H1 (cell line): ENCODE results near the gene GRAMD1B.

Experiments
- CBX8 ChIP-seq: fragments of 300-800, 300-1000 bp; sonication (generic); IDR thresholded peaks from 2 replicates; pipeline ENCODE4 v1.7.1; 2016; ENCODE audit warnings: low read depth, low read length, borderline replicate concordance
- POLR2A ChIP-seq, 2 experiments: IDR thresholded peaks; 1 replicate in 1 of 2; 2 replicates in 1 of 2; pipeline ENCODE4 v1.6.1; 2011; ENCODE audit warnings: low read depth in 2 of 2, low read length in 2 of 2, mild to moderate bottlenecking in 2 of 2; ENCODE audit errors: control extremely low read depth in 1 of 2
- TF ChIP-seq, protein P1 (sequence below), 3 experiments: IDR thresholded peaks; 1 replicate in 2 of 3; 2 replicates in 1 of 3; pipeline versions ENCODE4 v1.5.1 to v1.6.1; 2011; ENCODE audit warnings: low read length in 3 of 3, mild to moderate bottlenecking in 3 of 3, inconsistent platforms in 2 of 3, low read depth in 1 of 3, moderate library complexity in 1 of 3; ENCODE audit not compliant: insufficient read depth in 1 of 3; ENCODE audit errors: control extremely low read depth in 1 of 3

- TF ChIP-seq CBX8 (no peak), POLR2A (IDR thresholded peaks at IDR 0.05; ENCODE audit: control extremely low read depth in 1 of 2, low read depth in 2 of 2, low read length in 2 of 2) (no peak)
- TF ChIP-seq, protein P1, sequence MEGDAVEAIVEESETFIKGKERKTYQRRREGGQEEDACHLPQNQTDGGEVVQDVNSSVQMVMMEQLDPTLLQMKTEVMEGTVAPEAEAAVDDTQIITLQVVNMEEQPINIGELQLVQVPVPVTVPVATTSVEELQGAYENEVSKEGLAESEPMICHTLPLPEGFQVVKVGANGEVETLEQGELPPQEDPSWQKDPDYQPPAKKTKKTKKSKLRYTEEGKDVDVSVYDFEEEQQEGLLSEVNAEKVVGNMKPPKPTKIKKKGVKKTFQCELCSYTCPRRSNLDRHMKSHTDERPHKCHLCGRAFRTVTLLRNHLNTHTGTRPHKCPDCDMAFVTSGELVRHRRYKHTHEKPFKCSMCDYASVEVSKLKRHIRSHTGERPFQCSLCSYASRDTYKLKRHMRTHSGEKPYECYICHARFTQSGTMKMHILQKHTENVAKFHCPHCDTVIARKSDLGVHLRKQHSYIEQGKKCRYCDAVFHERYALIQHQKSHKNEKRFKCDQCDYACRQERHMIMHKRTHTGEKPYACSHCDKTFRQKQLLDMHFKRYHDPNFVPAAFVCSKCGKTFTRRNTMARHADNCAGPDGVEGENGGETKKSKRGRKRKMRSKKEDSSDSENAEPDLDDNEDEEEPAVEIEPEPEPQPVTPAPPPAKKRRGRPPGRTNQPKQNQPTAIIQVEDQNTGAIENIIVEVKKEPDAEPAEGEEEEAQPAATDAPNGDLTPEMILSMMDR (IDR thresholded peaks at IDR 0.05; ENCODE audit: control extremely low read depth in 1 of 3, insufficient read depth in 1 of 3, low read depth in 1 of 3, low read length in 3 of 3), result no peak
These were observed 39.0 kb downstream of the GRAMD1B start for GRCh38 chr11:123469089-123469488.
